Loucy (cell line): ENCODE data around the gene TCF7L2.

Source experiments
- H2AFZ ChIP-seq: fragments of 200-600 bp; sonication (generic); 2 replicates; pipeline ENCODE4 v1.6.0; 2016; ENCODE audit warnings: antibody characterized with exemption, mild to moderate bottlenecking, low read length, moderate library complexity
- H3F3A ChIP-seq: fragments of 200-600 bp; 2 replicates; pipeline ENCODE4 v1.6.0; 2016; ENCODE audit warnings: antibody characterized with exemption, low read depth, mild to moderate bottlenecking
- H3K27me3 ChIP-seq: fragments of 200-600 bp; sonication (generic); 2 replicates; pipeline ENCODE4 v1.6.1; 2014; ENCODE audit warnings: low read length, mild to moderate bottlenecking; ENCODE audit not compliant: insufficient read depth, poor library complexity, severe bottlenecking
- H3K36me3 ChIP-seq: fragments of 200-600 bp; sonication (generic); 2 replicates; pipeline ENCODE4 v1.6.1; 2016; ENCODE audit warnings: low read length; ENCODE audit not compliant: insufficient read depth
- H3K4me1 ChIP-seq: fragments of 200-600 bp; sonication (generic); 2 replicates; pipeline ENCODE4 v1.5.1; 2014; ENCODE audit warnings: low read length, mild to moderate bottlenecking; ENCODE audit not compliant: insufficient read depth, poor library complexity, severe bottlenecking
- H3K4me2 ChIP-seq: fragments of 200-600 bp; sonication (generic); 2 replicates; pipeline ENCODE4 v1.6.0; 2014; ENCODE audit warnings: antibody characterized with exemption, low read length, low read depth, mild to moderate bottlenecking; ENCODE audit not compliant: poor library complexity, severe bottlenecking
- H3K4me3 ChIP-seq: fragments of 200-600 bp; sonication (generic); 2 replicates; pipeline ENCODE4 v1.5.1; 2014; ENCODE audit warnings: low read length, mild to moderate bottlenecking, mixed read lengths; ENCODE audit not compliant: poor library complexity, severe bottlenecking
- H3K79me2 ChIP-seq: fragments of 200-600 bp; sonication (generic); 2 replicates; pipeline ENCODE4 v1.6.1; 2014; ENCODE audit warnings: low read length; ENCODE audit not compliant: insufficient read depth
- H3K9ac ChIP-seq: fragments of 200-600 bp; sonication (generic); 2 replicates; pipeline ENCODE4 v1.6.0; 2014; ENCODE audit warnings: mild to moderate bottlenecking, low read depth, low read length, moderate library complexity; ENCODE audit not compliant: poor library complexity, severe bottlenecking
- H3K9me2 ChIP-seq: fragments of 200-600 bp; sonication (generic); replicated peaks from 2 replicates; pipeline ENCODE4 v1.6.1; 2016; ENCODE audit warnings: low read depth, low read length, mixed read lengths
- H3K9me3 ChIP-seq: fragments of 200-600 bp; sonication (generic); 2 replicates; pipeline ENCODE4 v1.6.1; 2014; ENCODE audit warnings: mild to moderate bottlenecking, antibody characterized with exemption, low read length, low read depth; ENCODE audit not compliant: insufficient read depth
- H4K20me1 ChIP-seq: fragments of 200-600 bp; sonication (generic); 2 replicates; pipeline ENCODE4 v1.6.0; 2014; ENCODE audit warnings: antibody characterized with exemption, low read length, mild to moderate bottlenecking; ENCODE audit not compliant: insufficient read depth, poor library complexity, severe bottlenecking
- CTCF ChIP-seq: fragments of 200-600 bp; sonication (generic); conservative IDR thresholded peaks from 2 replicates; pipeline ENCODE4 v1.5.1; 2014; ENCODE audit warnings: mild to moderate bottlenecking, antibody characterized with exemption, low read length
- EZH2phosphoT487 ChIP-seq: fragments of 200-600 bp; IDR thresholded peaks from 2 replicates; pipeline ENCODE4 v1.6.1; 2018; ENCODE audit warnings: antibody characterized with exemption, mild to moderate bottlenecking, moderate library complexity, borderline replicate concordance

Gene TCF7L2

GRCh38 chr10:113057948-113058522 lies 108.0 kb downstream of the TCF7L2 start:
- Histone ChIP-seq H3F3A (no peaks in the 10 kb centered on the region), H3K9ac (no peak overlapping the region), H3K4me3 (no peak overlapping the region), H3K36me3 (no peaks in the 10 kb centered on the region), H2AFZ (no peak overlapping the region), H3K27me3 (no peaks in the 10 kb centered on the region), H3K9me3 (no peaks in the 10 kb centered on the region), H4K20me1 (peaks cover 3% of the 10 kb centered on the region), H3K4me2 (no peak overlapping the region), H3K79me2 (no peaks in the 10 kb centered on the region; the same call in 1 of the 2 replicates), H3K9me2 (no peaks in the 10 kb centered on the region), H3K4me1 (peaks cover 33% of the 10 kb centered on the region)
- TF ChIP-seq EZH2phosphoT487 (no peak), CTCF (no peak)

GRCh38 chr10:113058523-113059370 lies 108.7 kb downstream of the TCF7L2 start:
- H3K9me3 ChIP-seq: no peaks in the 10 kb centered on the region
- H3K4me2 ChIP-seq: no peak overlapping the region
- H4K20me1 ChIP-seq: peaks cover 3% of the 10 kb centered on the region
- no peaks in the 10 kb centered on the region for H3K27me3 ChIP-seq
- TF ChIP-seq CTCF (no peak), EZH2phosphoT487 (no peak)
- H3K79me2 ChIP-seq: no peaks in the 10 kb centered on the region; the same call in 1 of the 2 replicates
- H3K4me3 ChIP-seq: no peak overlapping the region
- H3K9ac ChIP-seq: no peak overlapping the region
- no peaks in the 10 kb centered on the region for H3K36me3 ChIP-seq
- no peaks in the 10 kb centered on the region for H3K9me2 ChIP-seq
- no peaks in the 10 kb centered on the region for H3F3A ChIP-seq
- H2AFZ ChIP-seq: no peak overlapping the region
- H3K4me1 ChIP-seq: peaks cover 33% of the 10 kb centered on the region

- Histone ChIP-seq H3K9me2 (no peaks in the 10 kb centered on the region), H3K79me2 (no peaks in the 10 kb centered on the region; the same call in 1 of the 2 replicates), H4K20me1 (peaks cover 3% of the 10 kb centered on the region), H3K4me2 (peak overlapping the region; percentile 65), H3K9ac (no peak overlapping the region), H3F3A (no peaks in the 10 kb centered on the region), H3K27me3 (no peaks in the 10 kb centered on the region), H2AFZ (no peak overlapping the region), H3K9me3 (no peaks in the 10 kb centered on the region), H3K4me1 (peaks cover 33% of the 10 kb centered on the region), H3K4me3 (no peak overlapping the region), H3K36me3 (no peaks in the 10 kb centered on the region)
- TF ChIP-seq CTCF (no peak), EZH2phosphoT487 (no peak)
Observed at GRCh38 chr10:113059371-113059780, 109.3 kb downstream of the TCF7L2 start.
